Measurements from ENCODE around the gene TMEM60.

TMEM60 gene

DNA sequence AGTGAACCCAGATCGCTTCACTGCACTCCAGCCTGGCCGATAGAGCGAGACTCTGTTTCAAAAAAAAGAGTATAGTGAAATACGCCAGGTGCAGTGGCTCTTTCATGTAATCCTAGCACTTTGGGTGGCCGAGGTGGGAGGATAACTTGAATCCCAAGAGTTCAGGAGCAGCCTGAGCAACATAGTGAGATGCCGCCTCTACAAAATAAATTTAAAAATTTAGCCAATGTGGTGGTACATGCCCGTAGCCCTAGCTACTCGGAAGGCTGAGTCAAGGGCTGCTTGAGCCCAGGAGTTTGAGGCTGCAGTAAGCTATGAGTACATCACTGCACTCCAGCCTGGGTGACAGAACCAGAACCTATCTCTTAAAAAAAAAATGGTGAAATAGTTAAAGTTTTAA lies 27.9 kb downstream of the TMEM60 start:
- DNase-seq: no peak

DNA sequence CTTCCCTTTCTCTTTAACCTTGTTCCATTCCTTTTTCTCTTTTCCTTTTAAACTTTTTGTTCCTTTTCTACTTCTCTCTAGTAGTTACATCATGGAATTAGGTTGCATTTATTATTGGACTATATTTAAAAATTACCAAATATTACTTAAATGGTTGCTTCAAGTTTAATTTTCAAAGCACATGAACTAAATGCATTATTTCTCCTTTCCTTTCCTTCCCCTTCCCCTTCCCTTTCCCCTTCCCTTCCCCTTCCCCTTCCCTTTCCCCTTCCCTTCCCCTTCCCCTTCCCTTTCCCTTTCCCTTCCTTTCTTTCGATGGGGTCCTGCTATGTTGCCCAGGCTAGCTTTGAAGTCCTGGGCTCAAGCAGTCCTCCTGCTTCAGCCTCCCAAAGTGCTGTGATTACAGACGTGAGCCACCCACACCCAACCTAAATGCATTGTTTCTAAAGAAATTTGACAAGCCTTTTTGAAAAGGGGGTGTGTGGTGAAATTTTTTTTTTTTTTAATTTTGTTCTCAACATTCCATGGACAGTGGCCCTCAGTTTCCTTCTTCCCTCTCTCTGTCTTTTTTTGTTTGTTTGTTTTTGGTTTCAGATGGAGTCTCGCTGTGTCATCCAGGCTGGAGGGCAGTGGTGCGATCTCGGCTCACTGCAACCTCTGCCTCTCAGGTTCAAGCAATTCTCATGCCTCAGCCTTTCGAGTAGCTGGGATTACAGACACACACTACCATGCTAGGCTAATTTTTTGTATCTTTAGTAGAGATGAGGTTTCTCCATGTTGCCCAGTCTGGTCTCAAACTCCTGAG lies 31.2 kb downstream of the TMEM60 start:
- DNase-seq: no peak

DNA sequence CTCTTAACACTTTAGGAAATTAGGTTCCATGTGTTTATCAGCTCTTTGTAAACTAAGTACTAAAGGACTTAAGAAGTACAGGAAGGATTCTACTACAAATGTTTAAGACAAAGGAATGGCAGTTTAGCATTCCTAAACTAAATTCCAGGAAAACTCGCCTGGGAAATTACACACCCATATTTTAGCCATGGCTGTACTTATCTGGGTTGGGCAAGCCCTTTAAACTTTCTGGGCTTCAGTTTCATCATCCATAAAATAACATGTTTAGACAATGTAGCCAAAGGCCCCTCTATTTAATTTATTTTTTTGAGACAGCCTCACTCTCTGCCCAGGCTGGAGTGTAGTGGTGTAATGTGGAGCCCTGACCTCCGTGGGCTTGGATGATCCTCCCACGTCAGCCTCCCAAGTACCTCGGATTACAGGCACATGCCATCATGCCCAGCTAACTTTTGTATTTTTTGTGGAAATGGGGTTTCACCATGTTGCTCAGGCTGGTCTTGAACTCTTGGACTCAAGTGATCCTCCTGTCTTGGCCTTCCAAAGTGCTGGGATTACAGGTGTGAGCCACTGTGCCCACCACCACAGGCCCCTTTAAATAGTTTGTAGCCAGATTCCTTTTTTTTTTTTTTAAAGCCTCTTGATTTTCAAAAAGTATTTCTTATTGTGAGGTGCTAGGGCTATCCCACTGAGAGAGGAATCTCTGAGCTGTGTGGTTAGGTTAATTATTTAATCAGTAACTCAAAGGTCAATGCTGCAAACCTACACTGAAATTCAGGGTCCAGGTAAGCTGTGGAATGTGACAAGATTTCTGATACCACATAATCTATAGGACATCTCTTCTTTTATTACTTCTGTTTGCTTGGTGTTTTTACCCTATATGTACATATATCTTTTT lies 32.1 kb downstream of the TMEM60 start:
- no peak for DNase-seq

DNA sequence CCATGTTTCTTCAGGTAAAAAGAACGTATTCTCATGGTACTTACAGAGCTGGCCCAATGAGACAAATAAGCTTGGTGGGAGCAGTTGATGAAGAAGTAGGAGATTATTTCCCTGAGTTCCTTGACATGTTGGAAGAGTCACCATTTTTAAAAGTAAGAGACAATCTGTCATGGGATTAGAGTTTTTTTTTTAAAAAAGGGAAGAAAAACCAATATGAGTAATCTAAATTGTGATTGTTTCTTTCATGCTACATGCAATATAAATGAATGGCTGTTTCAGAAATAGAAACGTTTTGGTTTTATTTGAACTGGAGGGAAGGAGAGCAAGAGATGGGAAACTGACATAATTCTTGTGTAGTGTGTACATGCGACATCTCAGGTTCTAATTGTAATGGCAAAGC lies 32.8 kb downstream of the TMEM60 start:
- DNase-seq: no peak

DNA sequence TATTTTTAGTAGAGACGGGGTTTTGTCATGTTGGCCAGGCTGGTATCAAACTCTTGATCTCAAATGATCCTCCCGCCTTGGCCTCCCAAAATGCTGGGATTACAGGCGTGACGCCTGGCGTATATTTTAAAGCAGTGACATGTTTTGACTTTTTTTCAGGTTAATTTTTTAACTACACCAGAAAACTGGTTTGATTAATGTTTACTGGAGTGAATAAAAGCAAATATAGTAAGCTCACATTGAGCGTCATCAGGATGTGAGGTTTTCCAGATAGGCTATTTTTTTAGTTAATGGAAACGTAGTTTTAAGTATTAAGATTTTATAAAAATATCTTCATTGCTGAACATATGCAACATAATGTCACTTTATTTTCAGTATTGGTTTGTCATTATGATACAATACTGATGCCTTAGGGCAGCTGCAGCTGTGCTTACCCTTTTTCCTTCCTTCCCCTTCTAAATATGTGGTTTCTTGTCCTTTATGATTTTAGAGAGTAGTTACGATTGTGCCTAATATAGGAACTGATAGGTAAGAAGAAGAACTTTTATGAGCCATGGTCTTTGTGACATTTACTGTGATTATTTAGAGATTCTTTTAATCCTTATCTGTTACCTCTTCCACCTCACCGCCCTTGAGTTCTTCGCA lies 37.3 kb downstream of the TMEM60 start:
- no peak for DNase-seq

DNA sequence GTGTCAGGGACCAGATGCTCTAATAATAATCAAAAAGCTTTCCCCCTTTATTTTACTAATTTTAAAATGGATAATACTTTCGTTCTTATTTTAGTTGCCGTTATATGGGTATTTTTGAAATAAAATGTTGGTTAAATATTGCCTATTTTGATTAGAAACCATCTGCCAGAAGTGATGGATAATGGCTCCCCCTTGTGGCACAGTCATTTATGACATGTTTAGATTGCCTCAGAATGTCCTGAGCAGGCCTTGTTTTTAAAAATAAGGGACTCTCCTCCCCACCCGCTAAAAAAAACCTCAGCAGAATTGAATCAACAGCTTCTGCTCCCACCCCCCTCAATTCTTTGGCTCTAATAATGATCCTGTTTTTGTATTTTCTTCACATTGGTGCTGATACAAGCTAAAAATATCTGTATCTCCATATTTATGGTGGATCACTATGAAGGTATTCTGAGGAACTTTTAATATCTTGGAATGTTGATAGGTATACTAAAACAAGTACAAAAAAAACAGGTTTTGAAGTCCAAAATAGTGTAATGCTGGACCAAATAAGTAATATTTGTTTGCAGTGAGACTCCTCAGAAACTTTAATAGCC lies 38.8 kb downstream of the TMEM60 start:
- DNase-seq: no peak

DNA sequence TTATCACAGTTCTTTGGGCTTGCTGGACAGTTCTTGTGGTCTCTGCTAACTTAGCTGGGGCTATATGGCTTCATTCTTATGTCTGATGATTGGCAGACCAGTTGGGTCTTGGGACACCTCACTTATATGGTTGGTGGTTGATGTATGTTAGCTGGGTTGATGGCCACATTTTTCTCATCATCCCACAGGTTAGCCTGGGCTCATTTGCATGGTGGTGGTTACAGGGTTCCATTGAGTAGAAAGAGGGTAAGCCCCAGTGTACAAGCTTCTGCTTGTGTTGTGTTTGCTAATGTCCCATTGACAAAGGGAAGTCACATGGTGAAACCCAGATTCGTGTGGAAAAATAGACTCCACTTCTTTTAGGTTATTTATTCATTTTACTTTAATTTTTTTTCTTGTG lies 40.6 kb downstream of the TMEM60 start:
- DNase-seq: no peak

DNA sequence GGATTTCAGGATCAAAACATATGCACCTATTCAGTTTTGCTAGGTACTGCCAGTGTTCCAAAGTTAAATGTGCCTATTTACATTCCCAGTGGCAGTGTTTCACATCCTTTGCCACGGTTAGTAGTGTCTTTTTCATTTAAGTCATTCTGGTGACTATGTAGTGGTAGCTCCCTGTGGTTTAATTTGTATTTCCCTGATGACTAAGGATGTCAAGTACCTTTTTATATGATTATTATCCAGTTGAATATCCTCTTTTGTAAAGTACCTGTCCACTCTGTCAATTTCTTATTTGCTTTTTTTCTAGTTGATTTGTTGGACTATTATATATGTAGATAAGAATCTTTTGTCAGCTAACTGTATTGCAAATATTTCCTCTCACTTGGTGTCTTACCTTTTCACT lies 45.1 kb downstream of the TMEM60 start:
- no peak for DNase-seq

DNA sequence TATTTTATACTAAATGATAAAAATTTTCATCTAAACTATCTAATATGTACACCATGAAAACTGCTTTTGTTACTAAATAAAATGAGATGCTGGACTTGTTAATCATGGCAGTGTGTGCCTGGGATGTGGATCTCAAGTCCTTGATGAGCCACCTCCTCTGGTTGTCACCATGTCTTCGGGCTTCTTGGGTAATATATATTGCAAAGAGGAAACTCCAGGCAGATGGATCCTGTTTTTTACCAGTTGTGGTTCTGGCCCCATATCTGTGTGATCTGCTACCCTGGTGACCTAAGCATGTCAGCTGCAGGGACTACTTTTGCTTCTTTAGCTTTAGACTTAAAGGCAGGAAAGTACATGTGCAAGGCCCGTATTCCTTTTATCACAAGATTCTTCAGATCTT lies 46.2 kb downstream of the TMEM60 start:
- no peak for DNase-seq

DNA sequence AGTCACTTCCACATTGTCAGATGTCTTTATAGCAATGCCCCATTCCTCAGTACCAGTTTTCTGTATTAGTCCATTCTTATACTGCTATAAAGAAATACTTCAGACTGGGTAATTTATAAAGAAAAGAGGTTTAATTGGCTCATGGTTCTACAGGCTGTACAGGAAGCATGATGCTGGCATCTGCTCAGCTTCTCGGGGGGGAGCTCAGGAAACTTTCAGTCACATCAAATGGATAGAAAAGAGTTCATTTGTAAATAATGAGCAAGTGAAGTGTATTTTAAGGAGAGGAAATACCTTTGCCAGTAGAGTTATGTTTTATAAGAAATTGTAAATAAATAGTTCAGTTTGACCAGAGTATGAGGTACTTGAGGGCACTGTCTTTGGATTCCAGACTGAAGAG lies 50.5 kb downstream of the TMEM60 start:
- no peak for DNase-seq

DNA sequence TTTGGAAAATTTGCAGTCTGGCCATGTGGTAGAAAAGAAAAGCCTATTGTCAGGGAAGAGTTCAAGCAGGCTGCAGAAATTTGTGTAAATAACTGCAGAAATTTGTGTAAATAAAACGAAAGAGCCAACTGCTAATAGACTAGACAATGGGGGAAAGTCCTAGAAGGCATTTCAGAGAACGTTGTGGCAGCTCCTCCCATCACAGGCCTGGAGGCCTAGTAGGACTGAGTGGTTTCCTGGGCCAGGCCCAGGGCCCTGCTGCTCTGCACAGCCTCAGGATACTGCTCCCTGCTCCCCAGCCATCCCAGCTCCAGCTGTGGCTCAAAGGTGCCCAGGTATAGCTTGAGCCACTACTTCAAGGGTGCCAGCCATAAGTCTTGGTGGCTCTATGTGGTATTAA lies 51.1 kb downstream of the TMEM60 start:
- DNase-seq: no peak

DNA sequence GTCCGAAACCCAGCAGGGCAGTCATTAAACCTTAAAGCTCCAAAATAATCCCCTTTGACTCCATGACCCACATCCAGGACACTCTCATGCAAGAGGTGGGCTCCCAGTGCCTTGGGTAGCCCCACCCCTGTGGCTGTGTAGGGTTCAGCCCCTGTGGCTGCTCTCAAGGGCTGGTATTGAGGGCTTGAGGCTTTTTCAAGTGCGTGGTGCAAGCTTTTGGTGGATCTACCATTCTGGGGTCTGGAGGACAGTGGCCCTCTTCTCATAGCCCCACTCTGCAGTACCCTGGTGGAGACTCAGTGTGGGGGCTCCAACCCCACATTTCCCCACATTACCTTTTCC lies 51.4 kb downstream of the TMEM60 start:
- DNase-seq: no peak

DNA sequence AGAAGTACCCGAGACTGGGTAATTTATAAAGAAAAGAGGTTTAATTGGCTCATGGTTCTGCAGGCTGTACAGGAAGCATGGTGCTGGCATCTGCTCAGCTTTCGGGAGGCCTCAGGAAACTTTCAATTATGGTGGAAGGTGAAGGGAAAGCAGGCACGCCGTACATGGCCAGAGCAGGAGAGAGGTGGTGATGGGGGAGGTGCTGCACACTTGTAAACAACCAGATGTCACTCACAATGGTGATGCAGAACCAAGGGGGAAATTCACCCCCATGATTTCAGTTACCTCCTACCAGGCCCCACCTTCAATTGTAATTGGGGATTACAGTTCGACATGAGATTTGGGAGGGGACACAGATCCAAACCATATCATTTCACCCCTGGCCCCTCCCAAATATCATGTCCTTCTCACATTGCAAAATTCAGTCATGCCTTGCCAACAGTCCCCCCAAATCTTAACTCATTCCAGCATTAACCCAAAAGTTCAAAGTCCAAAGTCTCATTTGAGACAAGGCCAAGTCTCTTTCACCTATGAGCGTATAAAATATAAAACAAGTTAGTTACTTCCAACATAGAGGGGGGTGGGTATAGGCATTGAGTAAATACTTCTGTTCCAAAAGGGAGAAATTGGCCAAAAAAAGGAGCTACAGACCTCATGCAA lies 51.9 kb downstream of the TMEM60 start:
- no peak for DNase-seq

DNA sequence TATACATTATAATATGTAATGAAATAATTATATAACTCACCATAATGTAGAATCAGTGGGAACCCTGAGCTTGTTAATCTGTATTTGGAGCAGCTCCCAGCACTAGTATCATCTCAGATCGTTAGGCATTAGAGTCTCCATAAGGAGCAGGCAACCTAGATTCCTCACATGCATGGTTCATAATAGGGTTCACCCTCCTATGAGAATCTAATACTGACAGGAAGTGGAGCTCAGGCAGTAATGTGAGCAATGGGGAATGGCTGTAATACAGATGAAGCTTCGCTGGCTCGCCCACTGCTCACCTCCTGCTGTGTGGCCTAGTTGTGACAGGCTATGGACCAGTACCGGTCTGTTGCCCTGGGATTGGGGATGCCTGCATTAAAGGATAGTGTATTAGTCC lies 52.5 kb downstream of the TMEM60 start:
- DNase-seq: no peak
